NK-92 (cell line): Measurements from ENCODE around the gene STARD4.

Experiments
- DNase-seq: peaks from one replicate; lab custom pipeline; 2025; ENCODE audit not compliant: unreplicated experiment; lab: John Stamatoyannopoulos, UW

Gene STARD4

DNA sequence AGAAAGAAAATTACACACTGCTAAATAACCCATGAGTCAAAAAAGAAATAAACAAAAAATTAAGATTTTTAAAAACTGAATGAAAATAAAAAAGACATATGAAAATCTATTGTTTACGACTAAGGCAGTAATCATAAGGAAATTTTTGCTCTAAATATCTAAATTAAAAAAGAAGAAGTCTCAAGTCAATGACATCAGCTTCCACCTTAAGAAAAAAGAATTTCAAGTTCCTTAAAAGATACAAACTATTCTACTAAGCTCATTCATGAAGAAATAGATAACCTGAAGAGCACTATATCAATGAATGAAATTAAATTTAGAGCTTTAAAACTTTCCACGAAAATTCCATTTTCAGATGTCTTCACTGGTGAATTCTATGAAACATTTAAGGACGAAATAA is 15.7 kb upstream of the STARD4 start:
- no peak for DNase-seq

DNA sequence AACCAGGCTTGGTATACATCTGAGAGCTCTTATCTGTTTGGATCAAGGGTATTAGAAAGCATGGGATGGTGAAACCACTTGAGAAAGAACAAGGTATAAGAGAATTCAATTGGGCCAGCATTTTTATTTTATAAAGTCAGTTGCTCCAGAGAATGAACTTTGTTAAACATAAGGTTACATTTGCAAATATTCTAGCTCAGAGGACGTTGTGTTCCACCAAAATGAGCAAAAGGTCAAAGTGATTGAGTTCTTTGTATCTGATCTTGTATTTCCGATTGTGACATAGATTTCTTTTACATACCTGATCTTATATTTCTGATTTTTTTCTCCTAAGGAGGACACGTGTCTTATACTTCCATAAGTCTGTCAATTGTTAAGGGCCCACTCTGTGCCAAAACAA is 8.6 kb upstream of the STARD4 start:
- no peak for DNase-seq

DNA sequence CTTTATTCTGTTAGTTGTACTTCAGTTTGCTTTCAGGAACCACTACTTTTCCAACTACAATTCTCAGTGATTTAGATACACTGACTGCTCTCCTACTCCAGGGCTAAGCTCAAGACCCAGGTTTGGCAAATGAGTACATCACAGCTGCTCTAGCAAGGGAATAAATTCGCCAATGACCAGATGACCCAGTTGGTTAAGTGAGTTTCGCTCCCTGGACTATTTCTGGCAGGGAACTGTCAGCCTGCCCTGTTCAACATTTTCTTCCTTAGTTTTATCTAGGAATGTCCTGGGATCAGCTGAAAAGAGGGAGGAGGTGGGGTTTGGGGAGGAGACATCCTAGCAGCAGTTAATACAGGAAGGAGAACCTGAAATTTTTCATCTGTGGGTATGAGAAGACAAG is 6.4 kb upstream of the STARD4 start:
- no peak for DNase-seq

DNA sequence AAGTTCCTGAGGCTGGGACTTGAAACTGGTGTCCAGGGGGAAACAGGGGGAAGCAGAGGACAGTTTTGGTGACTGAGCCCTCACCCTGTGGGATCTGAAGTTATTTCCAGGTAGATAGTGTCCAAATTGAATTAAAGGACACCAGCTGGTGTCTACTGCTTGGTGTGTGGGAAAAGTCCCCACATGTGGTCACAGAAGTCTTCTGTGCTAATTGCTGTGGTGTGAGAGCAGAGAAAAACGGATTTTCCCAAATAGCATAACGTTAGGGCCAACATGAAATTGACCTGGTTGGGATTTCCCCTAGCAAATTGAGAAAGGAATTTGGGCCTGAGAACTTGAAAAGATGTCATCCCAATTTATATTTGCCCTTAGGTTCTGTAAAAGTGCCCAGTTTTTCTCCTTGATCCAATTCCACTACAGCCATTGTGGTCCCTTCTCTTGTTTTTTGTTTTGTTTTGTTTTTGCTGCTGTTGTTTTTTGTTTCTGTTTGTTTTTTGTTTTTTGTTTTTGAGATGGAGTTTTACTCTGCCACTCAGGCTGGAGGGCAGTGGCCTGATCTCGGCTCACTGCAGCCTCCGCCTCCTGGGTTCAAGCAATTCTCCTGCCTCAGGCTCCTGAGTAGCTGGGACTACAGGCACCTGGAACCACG is 5.6 kb upstream of the STARD4 start:
- no peak for DNase-seq

DNA sequence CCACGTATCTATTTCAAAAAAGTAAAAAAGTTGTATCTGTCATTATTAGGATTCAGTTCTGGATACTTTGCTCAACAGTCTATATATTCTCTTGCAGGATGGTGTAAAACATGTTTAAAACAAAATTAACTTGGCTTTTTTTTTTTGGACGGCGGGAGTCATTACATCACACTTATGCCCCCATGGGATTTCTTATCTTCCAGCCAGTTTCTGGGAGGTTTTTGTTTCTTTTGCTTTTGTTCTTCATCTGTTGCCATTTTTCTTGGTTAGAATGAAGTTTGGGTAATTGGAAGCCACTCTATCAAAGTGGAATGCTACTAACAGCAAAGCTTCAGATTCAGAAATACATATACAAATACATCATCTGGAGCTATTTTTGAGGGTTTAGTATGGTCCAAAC is 1.8 kb upstream of the STARD4 start:
- DNase-seq = no peak

DNA sequence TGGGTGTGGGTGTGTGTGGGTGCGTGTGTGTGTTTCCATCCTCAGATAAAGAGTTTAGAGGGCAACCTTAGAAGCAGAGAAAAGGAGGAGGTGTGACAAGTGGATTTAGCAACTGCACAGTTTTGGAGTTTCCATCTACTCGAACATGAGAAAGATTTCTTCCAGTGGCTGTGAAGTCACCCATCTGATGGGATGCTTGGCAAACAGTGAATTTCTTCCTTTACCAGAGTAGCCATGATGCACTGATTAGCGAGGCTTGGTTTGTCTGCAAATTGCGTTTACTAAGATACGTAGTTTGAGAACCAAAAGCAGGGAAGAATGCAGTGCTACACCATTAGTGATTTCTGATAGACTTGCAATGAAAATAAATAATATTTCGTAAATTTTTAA is 791 bp upstream of the STARD4 start:
- DNase-seq = no peak

DNA sequence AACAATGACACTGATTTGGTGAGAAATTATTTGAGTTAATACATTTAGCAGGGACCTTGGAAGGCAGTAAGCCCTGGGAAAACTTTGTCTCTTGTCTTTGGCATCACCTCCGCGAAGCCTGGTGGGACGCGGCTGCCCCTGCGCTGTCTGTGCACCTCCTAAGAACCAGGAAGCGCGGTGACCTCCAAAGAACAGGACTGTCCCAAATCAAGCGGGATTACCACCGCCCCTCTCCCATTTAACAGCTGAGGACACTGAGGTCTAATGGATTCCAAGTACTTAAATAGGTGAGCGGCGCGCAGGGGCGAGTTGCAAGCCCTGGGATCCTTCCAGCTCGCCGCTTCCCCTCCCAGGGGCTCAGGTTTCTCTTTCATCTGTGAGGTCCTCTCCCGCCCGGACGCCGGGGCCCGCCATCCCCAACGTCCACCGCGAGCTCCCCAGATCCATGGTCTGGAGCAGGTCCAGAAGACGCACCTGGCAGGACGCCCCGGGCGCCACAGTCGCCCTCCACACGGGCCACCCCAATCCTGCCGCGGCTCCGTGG is 432 bp downstream of the STARD4 start:
- no peak for DNase-seq

DNA sequence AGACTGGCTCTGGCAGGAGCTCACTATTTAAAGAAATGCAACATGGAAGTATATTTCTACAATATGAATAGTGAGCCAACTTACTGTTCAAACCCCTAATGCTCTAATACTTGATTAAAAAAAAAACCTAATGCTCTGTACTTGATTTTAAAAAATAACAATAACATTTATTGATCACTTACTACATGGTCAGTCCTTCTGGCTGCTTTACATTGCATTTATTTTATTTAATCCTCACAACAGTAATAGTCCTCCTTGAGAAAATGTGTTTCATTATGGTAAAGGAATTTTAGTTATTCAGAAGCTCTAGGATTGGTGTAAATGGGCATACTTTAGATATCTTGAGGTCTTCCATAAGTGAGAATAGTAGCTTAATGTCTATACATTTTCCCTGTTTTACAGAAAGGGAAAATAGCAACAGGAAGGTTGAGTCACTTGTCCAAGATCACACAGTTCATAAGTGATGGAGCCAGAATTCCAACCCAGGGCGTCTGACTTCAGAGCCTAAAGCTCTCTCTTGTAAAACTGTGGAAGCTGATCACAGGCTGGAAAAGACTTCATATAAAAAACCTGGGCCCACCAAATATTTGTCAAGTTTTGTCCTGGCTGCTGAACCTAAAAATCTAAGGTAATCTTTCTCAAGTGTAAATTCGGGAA is 1.0 kb downstream of the STARD4 start:
- DNase-seq = no peak

DNA sequence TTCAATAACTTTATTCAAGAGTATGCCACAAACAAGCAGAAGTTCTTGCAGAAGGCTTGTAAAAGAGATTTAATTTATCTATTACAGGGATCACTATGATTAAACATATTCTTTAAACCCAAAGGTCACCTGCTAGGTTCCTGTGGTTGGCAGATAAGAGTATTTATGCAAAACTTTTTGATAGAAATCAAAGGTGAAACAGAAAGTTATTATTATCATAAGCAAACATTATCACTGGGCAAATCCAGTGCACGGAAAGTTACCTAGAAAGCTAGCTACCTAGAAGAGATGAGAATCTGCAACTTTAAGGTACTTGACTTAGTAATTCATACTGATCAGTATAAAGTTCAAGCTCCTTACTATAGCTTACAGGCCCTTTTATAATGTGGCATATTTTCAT is 3.2 kb downstream of the STARD4 start:
- DNase-seq = no peak

DNA sequence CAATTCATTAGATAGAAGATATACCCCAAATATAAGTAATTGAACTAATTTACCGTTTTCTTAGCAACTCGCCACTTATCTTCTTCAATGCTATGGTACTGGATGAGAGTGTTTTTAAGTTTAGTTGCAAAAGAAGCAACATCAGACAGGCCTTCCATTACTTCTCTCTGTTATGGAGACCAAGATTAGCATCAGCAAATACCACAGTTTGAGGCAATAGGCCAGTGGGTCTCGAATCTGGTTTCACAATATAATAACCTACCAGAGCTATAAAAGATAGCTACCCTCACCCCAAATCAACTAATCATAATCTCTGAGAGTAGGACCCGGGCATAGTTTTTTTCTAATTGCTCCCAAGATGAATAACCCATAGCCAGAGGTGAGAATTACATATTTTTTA is 5.1 kb downstream of the STARD4 start:
- DNase-seq = no peak

DNA sequence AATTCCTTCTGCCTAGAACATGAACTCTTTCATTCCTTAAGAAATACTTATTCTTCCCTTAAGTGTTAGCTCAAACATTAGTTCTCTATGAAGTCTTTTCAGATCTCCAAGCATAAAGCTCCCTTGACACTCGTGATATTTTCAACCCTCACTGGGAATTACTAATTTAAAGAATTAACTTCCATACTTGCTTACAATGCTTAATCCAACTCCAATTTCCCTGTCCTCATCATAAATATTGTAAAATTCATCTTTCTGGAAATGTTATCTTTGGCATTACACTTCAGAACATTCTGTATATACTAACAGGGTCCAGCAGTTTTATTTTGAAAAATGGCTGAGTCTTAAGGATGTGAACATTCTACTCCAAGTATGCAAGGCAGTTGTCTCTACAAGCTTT is 7.2 kb downstream of the STARD4 start:
- no peak for DNase-seq

DNA sequence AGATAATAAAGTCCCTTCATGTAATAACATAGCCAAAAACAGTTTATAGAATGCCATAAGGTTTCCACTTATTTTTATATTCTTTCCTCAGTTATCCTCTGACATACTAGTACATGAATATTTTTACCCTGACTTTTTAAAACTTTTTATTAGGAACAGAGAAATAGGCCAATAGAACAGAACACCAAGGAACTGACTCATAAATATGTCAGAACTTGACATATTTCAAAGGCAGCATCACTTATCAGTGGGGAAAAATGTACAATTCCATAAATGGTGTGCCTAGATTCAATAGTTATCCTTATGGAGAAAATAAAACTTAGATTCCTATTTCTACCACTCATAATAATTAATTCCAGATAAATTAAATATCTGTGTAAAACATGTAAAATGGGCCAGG is 9.4 kb downstream of the STARD4 start:
- DNase-seq = no peak

DNA sequence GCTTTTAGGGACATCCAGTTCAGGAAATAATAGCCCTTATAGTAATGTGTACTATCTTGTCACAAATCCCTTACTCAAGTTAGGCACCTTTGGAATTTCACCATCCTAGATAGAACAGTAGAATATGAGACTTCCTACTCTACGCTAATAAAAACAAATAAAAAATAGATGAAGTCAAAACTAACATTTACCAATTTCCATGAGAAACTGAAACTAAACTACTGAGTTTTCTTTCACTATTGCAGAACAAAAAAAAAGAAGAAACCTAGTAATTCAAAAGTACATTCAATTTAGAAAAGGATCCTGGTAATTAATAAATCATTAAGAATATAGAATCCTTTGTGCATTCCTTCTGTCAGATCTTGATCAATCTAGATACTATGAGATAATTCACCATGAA is 14.0 kb downstream of the STARD4 start:
- no peak for DNase-seq

DNA sequence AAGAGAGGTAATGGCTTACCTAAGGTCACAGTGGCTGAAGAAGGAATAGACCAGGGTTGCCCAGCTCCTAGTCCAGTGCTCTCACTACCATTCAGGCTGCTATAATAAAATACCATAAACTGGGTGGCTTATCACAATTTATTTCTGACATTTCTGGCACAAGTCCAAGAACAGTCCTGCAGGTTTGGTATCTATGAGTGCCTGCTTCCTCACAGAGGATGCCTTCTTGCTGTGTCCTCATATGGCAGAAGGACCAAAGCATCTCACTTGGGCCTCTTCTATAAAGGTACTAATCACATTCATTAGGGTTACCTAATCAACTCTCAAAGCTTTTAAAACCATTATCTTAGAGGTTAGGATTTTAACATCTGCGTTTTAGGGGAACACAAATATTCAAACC is 17.2 kb downstream of the STARD4 start:
- DNase-seq = no peak

DNA sequence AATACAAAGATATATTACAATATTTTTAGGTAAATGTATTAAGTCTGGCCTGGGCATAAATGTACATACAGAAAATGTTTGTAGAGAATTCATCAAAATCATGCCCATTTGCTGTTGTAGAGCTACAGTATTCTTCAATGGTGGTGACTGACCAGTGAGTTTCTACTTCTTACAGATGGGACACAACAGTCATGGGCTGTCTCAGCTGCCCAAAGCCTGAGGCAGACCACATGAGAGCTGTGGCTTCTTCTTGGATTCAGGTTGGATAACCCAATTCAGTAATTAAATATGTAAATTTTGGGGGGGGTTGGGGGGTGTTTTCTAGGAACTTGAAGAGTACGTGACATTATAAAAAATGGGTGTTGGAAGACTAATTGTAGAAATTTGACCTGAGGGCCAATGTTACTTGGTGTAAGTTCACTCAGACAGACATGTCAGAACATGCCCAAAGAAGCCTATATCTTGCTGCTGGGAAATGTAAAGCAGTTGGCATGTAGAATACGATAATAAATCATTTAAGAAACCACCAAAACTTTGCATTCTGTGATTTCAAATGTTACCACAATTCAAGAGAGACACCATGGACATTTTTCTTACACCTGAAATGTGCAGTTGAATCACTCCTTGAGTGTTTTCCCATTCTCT is 17.9 kb downstream of the STARD4 start:
- DNase-seq = no peak

DNA sequence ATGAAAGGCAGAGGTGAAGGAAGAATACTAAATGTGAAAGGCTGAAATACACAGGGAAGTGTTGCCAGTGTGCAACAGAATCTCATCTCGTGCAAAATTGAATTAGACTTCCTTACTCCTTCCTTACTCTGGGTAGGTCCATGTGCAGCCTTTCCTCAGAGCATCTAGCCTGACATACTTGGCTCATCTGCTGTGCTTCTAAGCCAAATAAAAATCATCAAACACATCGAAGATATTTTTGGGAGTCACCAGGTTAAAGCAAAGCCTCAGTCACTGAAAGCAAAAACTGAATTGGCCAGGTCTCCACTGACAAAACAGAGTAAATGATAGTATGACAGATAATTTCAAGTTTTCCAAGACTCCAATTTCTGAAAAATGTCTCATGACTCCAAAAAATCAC is 19.3 kb downstream of the STARD4 start:
- DNase-seq = no peak

DNA sequence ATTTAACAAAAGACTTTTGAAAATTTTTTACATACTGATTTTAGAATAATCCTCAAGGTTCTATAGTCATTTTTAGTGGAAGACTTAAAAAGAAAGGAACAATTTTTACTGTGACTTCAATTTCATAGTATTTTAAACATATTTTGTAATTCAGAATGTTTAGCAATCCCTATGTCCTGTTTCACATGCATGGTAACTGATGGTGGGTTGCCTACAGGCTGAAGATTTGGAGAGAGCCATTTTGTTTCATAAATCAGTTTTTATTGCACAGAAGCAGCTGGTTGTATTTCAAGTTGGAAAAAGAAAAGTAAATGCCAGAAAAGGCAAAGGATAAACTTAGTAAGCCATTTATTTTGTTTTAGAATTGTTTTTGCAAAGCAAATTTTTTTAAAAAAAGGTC is 24.0 kb downstream of the STARD4 start:
- no peak for DNase-seq

DNA sequence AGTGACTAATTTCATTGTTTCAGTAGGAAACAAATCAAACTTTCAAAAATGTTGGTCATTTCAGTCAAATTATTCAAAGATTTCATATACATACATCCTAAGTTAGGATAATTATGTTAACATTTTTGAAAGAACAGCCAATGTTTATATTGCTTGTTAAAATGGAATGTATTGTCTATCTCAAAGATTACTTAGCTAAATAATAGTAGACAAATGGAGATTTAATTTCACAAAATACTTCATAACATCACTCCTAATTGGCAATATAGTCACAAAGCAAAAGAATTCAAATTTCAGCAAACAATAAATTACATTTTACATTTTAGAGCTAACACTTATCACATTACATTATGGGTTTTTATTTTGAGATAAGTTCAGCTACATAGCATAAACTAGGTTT is 25.4 kb downstream of the STARD4 start:
- DNase-seq = no peak

DNA sequence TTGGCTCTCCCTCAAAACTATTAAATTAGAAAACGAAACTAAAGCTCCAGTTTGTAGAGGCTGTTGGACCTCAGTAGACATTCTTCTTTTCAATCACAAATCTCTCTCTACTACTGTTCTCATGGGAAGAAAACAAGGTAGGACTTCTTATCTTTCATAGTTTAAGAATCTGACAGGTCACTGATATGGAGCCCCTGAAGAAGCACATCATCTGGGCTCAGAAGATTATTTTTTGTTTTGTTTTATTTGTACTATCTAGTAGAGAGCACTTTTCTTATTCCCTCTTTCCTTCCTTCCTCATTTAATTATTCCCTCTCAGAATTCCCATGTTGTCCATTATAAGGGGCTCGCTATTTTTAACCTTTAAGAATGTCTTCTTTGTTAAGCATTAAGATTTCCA is 26.3 kb downstream of the STARD4 start:
- no peak for DNase-seq

DNA sequence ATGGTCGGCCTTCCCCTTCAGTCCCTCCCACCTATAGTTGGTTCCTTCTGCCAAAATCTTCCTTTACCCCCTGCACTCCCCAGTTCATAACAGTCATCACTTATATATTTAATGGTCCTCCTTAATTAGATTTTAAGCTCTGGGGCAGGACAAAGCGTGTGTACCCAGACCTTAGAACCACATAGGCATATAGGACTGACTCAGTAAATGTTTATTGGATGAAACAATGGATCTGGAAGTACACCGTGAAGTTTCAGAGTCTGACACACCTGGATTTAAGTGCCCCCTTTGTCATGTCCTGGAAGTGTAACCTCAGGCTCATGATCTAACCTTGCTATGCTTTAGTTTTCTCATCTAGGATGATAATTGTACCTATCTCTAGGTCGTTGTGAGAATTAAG is 32.0 kb downstream of the STARD4 start:
- DNase-seq = no peak

DNA sequence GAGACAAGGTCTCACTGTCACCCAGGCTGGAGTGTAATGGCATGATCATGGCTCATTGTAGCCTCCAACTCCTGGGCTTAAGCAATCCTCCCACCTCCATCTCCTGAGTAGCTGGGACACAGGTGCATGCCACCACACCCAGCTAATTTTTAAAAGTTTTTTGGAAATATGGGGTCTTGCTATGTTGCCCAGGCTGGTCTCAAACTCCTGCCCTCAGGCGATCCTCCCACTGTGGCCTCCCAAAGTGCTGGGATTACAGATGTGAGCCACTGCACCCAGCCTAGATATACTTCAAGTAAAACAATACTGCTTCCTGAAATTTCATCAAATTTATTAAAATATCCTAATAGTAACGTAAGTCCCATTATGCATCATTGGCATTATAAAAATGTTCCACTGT is 33.4 kb downstream of the STARD4 start:
- DNase-seq = no peak

DNA sequence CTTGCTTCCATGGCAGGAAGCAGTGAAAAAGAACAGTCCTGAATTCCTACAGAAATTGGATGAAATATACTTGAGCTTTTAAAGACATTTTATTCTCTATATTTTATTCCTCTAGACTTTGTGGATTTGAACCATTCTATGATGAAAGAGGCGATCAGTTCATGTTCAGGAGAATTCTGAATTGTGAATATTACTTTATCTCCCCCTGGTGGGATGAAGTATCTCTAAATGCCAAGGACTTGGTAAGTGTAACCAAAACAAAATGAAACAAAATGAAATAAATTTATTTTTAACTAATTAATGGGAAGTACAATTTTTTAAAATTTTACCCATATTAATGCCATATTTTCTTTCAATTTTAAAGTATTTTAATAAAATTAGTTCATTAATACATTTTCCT is 34.1 kb downstream of the STARD4 start:
- no peak for DNase-seq

DNA sequence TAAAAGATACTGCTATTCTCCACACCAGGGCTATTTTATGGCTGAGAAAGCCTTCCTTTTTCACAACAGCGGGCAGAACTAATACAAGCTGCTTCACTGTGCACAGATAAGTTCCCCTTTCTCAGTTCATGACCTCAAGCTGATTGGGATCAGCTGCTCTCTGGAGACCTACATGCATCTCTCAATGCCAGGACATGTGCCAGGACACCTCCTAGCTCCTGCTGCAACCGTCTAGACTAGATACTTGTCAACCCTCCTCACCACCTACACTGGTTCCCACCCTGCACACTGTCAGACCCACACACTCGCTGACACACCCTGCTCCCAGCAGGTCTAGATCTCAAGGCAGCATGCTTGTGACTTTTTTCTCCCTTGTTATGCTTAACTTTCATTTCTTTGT is 39.8 kb downstream of the STARD4 start:
- DNase-seq = no peak
